SK-N-SH (cell line): ENCODE results near the gene VPS9D1.

Experiments
- POLR2AphosphoS5 ChIP-seq: IDR thresholded peaks from 2 replicates; pipeline ENCODE4 v1.6.1; 2012; ENCODE audit warnings: low read depth, low read length
- TF ChIP-seq, protein P1 (sequence below): IDR thresholded peaks from 2 replicates; pipeline ENCODE4 v1.4.0; 2012; ENCODE audit warnings: low read depth
- TF ChIP-seq, protein P2 (sequence below): fragments of 200-600 bp; sonication (generic); IDR thresholded peaks from 2 replicates; pipeline ENCODE4 v1.6.1; 2017; ENCODE audit warnings: antibody characterized with exemption, mild to moderate bottlenecking, moderate library complexity

DNA sequence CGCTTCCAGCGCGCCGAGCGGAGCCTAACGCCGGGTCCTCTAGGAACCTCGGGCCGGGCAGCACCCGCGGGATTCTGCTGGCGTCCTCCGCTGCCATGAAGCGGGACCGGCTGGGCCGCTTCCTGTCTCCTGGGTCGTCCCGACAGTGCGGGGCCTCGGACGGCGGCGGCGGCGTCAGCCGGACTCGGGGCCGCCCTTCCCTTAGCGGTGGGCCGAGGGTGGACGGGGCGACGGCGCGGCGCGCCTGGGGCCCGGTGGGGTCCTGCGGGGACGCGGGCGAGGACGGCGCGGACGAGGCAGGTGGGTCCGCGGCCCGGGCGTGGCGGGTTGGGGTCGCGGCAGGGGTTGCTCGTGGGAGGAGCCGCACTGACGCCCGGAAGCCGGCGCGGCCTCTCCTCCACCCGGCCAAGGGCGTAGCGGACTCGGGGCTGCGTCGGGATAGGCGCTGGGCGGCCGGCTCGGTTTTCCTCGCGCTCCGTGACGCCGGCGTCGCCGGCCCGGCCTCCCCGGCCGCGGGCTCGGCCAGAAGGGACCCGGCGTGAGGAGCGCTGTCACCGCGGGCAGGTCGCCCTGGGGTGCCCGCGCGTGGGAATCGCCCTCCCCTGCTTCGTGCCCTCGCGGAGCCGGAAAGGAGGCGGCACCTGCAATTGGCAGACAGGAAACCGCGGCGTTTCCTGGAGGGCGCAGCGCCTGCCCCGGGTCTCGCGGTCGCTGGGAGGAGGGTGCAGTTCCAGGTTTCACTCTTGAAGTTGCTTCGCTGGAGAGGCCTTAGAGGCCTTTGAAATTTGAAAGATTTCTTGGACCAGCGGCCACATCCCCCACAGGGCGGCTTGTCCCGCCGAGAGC, 1.1 kb upstream of the VPS9D1 start:
- TF ChIP-seq, protein P1, sequence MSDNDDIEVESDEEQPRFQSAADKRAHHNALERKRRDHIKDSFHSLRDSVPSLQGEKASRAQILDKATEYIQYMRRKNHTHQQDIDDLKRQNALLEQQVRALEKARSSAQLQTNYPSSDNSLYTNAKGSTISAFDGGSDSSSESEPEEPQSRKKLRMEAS, result peak; percentile 49; the same call in 1 of the 2 replicates
- TF ChIP-seq, protein P2, sequence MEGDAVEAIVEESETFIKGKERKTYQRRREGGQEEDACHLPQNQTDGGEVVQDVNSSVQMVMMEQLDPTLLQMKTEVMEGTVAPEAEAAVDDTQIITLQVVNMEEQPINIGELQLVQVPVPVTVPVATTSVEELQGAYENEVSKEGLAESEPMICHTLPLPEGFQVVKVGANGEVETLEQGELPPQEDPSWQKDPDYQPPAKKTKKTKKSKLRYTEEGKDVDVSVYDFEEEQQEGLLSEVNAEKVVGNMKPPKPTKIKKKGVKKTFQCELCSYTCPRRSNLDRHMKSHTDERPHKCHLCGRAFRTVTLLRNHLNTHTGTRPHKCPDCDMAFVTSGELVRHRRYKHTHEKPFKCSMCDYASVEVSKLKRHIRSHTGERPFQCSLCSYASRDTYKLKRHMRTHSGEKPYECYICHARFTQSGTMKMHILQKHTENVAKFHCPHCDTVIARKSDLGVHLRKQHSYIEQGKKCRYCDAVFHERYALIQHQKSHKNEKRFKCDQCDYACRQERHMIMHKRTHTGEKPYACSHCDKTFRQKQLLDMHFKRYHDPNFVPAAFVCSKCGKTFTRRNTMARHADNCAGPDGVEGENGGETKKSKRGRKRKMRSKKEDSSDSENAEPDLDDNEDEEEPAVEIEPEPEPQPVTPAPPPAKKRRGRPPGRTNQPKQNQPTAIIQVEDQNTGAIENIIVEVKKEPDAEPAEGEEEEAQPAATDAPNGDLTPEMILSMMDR, result no peak
- 0 out of 2 replicates have a peak, but pooled peaks have one; percentile 16 for TF ChIP-seq POLR2AphosphoS5
